ENCODE results near the gene NRIP3.

GRCh38 chr11:9019861-9020260 is 16.1 kb upstream of the NRIP3 start:
- no peak for TF ChIP-seq EZH2phosphoT487 (IDR thresholded peaks at IDR 0.05; ENCODE audit: borderline replicate concordance, low read length)
- TF ChIP-seq CTCF (IDR thresholded peaks at IDR 0.05; ENCODE audit: low read depth, low read length, poor library complexity, severe bottlenecking), result no peak

All from DOHH2 (cell line).